ENCODE measurements around the gene PFDN6. TPM values are rescaled to one million over a fixed set of nuclear protein-coding genes. Genes with fewer than 3 reads are reported as not detected.

The PFDN6 gene
- total and polyA plus RNA-seq, 2 of the 13 experiments (the other 11 are each of a cell fraction or from before 2014, with no cell fraction given) = 75.5 to 87.0 TPM

- TF ChIP-seq SP4 (CRISPR knock-in tag; IDR thresholded peaks at IDR 0.05) (no peak), ZNF367 (CRISPR knock-in tag; IDR thresholded peaks at IDR 0.05; ENCODE audit: borderline replicate concordance) (no peak), ZNF441 (CRISPR knock-in tag; IDR thresholded peaks at IDR 0.05; ENCODE audit: borderline replicate concordance) (no peak), ARNT2 (CRISPR knock-in tag; IDR thresholded peaks at IDR 0.05; ENCODE audit: low read depth) (peak; percentile 11; the same call in 1 of the 2 replicates), ZNF761 (CRISPR knock-in tag; conservative IDR thresholded peaks at IDR 0.05) (no peak), ZNF18 (CRISPR knock-in tag; IDR thresholded peaks at IDR 0.05; ENCODE audit: insufficient replicate concordance) (peak; percentile 74), ZNF230 (CRISPR knock-in tag; IDR thresholded peaks at IDR 0.05) (no peak), ZEB1 (IDR thresholded peaks at IDR 0.05; ENCODE audit: insufficient replicate concordance, low read depth) (no peak), RELA (CRISPR knock-in tag; IDR thresholded peaks at IDR 0.05) (no peak), ZNF83 (CRISPR knock-in tag; IDR thresholded peaks at IDR 0.05; ENCODE audit: borderline replicate concordance) (no peak), BRD4 (CRISPR knock-in tag; IDR thresholded peaks at IDR 0.05) (peak; percentile 31; the same call in 1 of the 2 replicates), PHF21A (CRISPR knock-in tag; IDR thresholded peaks at IDR 0.05) (no peak), ZNF773 (CRISPR knock-in tag; IDR thresholded peaks at IDR 0.05; ENCODE audit: borderline replicate concordance) (0 out of 2 replicates have a peak, but pooled peaks have one; percentile 14), ZBTB14 (CRISPR knock-in tag; IDR thresholded peaks at IDR 0.05) (0 out of 2 replicates have a peak, but pooled peaks have one; percentile 34), FOXP4 (CRISPR knock-in tag; IDR thresholded peaks at IDR 0.05) (peak; percentile 6; the same call in 1 of the 2 replicates), PITX1 (CRISPR knock-in tag; IDR thresholded peaks at IDR 0.05) (no peak), MYC (CRISPR knock-in tag; IDR thresholded peaks at IDR 0.05; ENCODE audit: borderline replicate concordance) (no peak), ZNF740 (CRISPR knock-in tag; IDR thresholded peaks at IDR 0.05) (0 out of 2 replicates have a peak, but pooled peaks have one; percentile 42), GMEB2 (CRISPR knock-in tag; IDR thresholded peaks at IDR 0.05; ENCODE audit: low read depth) (no peak), EHMT2 (IDR thresholded peaks at IDR 0.05; ENCODE audit: borderline replicate concordance, low read depth, low read length) (no peak), DNMT1 (CRISPR knock-in tag; IDR thresholded peaks at IDR 0.05) (no peak), ZNF326 (CRISPR knock-in tag; IDR thresholded peaks at IDR 0.05; ENCODE audit: borderline replicate concordance) (no peak), IRX3 (CRISPR knock-in tag; IDR thresholded peaks at IDR 0.05; ENCODE audit: borderline replicate concordance, low read depth) (no peak), ATF3 (CRISPR knock-in tag; IDR thresholded peaks at IDR 0.05) (0 out of 2 replicates have a peak, but pooled peaks have one; percentile 0)
Measured at GRCh38 chr6:33298773-33299236, 9.4 kb downstream of the PFDN6 start, which contains the start of gene RGL2 (continued).
